HG03108 (cell line): ENCODE data around the gene PITX3.
"Not testable (repeated sequence)": the region's sequence is repeated elsewhere in the genome, so short reads cannot be mapped to it uniquely, and the experiment has no call there.

Experiments
- ATAC-seq: cut with Tn5 transposase; IDR thresholded peaks from one replicate; pipeline ENCODE4 v1.9.1; 2021; ENCODE audit warnings: moderate library complexity; ENCODE audit not compliant: unreplicated experiment

PITX3 gene

DNA sequence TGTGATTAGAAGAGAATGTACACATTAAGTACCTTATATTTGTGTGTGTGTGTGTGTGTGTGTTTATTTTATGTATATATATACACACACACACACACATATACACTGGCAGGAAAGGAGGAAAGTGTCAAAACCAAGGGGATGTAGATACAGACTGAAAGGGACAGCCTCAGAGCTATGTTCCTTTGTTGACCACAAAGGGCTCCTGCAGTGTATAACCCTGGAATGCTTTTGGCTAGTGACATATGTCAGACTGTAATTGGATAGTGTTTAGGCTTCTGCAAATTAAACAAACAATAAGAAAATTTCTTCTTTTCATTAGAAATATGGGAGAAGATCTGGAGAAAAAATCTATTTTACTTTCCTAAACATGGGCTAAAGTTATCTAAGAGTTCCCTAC lies 19.9 kb upstream of the PITX3 start:
- ATAC-seq = no peak

DNA sequence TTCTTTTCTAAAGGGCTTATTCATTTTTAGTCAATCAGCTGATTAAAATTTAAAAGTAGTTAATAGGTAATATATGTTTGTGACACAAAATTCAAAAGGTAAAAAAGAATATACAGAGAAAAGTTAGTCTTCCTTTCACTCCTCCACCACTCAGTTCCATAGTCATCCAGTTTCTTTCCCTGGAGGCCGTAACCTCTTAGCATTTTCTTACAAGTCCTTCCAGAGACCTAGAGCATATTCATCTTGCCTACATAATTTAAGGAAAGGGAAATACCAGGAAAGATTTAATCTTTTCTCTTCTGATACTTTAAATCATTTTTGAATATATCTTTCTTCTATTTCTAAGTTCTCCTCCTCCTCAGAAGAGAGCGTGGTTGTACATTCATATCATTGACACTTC lies 14.1 kb upstream of the PITX3 start:
- no peak for ATAC-seq

DNA sequence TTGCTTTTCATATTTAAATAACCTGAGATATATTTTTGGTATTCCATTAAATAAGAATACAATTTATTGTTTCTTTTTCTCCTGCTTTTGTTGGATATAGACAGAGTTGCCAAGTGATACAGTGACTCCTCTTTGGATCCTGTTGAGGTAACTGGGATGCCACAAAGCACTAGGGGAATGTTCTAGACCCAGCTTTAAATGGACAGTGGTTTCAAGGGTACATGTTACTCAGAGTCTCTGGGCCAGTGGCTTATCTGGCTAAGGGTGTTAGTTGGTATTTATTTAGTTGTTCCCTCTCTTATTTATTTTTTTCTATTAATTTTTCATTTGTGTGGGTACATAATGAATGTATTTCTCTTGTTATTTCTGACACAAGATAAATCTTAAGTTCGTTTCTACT lies 13.1 kb upstream of the PITX3 start:
- no peak for ATAC-seq

DNA sequence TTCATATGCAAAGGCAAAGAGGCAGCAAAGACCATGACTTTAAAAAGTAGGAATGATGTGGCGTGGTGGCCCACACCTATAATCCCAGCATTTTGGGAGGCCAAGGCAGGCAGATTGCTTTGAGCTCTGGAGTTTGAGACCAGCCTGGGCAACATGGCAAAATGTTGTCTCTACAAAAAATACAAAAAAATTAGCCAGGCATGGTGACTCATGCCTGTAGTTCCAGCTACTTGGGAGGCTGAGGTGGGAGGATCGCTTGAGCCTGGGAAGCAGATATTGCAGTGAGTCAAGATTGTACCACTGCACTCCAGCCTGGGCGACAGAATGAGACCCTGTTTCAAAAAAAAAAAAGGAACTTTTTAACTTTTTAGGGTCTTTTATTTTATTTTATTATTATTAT lies 11.2 kb upstream of the PITX3 start:
- ATAC-seq = not testable (repeated sequence)

DNA sequence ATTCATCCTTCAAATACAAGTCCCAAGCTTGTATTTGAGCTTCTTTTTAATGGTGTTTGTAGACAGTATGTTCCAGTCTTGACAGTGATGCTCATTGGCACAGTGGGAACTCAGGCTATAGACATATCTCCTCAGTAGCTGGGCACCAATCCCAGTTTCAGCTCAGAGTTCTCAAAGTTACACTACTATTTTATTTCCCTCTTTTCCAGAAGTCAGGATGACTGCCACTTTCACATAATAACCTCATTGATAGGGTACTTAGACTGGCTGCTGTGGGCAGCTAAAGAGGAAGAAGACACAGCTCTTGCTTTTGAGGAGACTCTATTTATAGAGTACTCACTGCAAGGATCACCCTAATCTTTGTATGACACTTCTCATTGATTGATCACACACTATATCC lies 6.4 kb upstream of the PITX3 start:
- ATAC-seq = no peak

DNA sequence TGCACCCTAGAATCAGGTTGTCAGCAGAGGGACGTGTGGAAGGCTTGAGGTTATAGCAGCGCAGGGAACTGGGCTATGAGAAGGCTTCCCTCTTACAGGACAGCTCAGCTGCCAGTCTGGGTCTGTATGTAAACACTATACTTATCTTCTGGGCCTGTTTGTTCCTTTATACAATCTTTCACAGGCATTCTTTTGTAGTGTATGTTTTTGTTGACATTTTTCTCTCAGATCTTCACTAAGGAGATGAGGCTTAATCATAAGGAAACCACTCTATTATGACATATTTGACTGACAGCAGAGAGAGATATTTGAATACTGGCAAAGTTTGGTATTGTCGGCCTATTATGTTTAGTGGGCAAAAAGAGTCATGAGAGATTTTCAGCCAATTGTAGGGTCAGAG lies 4.9 kb upstream of the PITX3 start:
- no peak for ATAC-seq

DNA sequence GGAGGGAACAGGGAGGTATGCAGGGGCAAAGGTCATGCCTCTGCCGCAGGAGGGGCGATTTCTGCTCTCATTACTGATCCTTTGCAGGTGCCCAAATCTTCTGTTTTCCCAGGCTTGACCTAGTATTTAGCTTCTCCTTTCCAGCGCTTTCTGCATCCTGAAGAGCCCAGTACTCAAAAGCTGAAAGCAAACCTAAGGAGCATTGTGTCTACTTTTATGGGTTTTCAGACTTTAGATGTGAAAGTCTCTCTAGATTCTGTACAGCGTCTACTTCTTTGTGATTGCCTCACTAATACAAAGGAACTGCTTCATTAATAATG lies 4.6 kb upstream of the PITX3 start:
- ATAC-seq = no peak

DNA sequence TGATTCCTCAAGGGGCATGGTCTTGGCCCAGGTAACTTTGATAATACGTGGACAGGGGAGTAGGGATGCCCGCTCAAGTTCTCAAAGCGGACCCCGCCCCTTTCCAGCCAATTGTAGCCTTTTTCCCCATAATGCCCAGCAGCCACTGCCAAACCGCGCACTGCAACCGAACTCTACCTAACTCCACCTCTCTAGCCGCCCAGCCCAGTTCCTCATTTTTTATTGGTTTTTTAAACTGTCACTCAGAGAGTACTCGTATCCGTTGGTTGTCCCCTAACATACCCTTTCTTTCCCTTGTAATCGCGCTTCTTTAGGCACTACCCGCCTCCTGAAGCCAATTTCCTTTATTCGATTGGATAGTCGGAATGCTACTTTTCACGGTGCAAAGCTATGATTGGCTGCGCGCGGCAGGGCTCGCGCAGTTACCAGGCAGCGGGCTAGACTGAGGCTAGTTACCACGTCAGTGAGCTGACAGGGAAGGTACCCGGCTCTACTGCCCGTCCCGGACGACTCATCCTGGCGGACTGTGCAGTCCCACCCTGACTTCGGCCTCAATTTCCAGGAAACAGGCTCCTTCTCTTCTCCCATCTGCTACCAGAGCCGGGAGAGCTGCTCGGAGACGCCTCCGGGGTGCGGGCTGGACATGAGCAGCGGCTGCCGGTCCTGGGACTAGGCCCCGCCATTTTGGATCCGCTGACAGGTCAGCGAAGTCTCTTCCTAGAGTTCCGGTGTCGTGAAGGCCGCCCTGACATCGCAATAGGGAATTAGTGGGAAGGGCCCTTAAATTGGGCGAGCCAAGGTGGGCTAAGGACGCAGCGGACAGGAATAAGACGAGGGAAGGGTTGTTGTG lies 4.0 kb upstream of the PITX3 start, which contains the start of gene GBF1:
Gene GBF1 (plus strand): TSS at position 451 of the 850 bp plus-strand sequence. CDS start 13,407 bp downstream, outside the sequence.
- peak; percentile 88 for ATAC-seq

DNA sequence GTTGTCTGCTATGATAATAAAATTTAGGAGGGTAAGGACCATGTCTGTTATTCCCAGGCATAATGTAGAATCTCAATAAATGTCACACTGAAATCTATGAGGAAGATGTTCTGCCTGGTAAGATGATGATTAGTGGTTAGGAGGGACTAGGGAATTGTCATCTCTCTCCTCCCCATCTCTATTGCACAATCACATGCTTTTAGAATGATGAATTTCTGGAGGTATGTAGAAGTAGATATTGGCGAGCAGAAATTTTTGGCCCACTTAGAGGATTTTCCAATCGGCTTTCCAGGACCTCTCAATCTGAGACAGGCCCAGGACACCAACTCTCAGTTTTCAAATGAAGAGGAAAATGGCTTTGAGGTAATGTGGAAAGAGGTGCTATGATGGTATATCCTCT lies 2.0 kb upstream of the PITX3 start:
- no peak for ATAC-seq

DNA sequence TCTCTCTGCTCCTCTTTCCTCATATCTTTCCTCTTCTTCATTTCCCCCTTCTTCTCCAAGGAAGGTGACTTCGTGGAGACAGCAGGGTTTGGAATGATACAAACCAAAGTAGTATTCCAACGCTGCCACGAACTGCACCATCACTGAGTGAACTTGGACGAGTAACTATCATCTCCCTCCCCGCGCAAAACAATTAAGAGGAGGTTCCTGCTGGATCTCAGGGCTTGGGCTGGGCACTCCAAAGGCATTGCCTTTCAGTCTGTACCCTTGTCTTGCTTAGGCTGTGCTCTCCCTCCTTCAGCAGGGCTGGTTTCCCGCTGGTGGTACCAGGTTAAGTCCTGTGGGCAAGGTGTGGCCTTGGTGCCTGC lies 790 bp upstream of the PITX3 start:
- ATAC-seq = no peak

DNA sequence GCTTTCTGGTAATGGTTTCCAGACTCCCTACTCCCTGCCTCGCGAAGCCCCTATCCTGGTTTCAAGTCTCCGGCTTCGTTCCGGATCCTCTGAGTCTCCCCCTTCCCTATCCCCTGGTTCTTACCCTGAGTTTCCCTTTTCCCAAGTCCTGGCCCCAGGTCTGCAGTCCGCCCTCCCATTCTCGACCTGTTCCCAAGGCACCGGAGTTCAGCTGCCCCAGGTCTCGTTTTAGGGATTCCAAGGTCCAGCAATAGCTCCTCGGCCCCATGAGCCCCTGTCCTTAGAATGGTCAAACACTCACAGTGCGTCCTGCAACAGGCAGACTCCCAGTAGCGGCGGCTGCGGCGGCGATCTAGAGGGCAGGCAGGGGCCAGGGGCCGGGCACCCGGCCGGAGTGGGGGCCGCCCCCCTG lies 274 bp downstream of the PITX3 start:
- ATAC-seq = no peak

DNA sequence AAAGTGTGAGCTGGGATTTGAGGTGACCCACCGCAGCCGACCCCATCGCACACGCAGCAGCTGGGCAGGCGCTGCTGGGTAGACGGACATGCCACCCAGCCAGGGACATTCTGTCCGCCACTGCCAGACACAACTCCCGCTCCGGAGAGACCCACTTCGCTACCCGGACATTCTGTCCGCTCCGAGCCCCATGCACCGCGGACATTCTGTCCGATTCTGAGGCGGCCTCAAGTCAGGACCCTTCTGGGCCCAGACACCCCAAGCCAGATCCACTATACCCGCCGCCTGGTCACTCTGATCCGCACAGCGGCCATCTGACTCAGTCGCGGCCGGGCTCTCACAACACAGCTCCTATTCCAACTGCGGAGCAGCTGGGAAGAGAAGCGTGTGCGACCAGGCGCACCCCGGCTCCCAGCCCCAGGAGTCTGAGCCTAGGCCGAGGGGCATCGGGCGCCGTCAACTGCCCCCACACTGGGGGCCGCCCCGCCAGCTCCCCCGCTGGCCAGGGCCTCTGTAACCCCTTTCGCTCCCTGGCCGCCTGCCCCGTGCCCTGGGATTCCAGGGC lies 763 bp downstream of the PITX3 start:
- ATAC-seq = no peak

DNA sequence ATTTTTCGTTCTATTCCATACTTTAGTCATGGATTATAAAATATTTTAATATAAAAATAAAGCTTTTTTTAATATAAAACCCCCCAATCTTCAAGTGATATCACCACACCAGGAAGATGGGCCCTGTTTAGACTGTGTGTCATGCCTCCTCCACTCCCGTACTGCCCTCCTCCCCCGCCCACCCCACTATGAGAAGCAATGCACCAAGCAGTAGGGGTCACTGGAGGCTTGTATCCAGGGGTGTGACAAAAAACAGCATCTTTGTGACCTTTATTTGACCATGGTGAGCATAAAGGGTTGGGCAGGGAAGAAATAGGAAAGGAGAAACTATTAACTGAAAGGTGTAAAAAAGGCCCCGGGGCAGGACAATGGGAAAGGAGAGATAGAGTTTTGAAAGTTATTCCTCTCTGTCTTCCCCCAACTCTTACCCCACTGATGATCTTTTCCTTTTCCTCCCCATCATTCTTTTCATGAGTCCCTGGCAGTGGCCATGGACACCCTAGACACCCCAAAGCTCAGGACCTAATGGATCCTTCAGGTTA lies 3.5 kb downstream of the PITX3 start:
- ATAC-seq = no peak

DNA sequence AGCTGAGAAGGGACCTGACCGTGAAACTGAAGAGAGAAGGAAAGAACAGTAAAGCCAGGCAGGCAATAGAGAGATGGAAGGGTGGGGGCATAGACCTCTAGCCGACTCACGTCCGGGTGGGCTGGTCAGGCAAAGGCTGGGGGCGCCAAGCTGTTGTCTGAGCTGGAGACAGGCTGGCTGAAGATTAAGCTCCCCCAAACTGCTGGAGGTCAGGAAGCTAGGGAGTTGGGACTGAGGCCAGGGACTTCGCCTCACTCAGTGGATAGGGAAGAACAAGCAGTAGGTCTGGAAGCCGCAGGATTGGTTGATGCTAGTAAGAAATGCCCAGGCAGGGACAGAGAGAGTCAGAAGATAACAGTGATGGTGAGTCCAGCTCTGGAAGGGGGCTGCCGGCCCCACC lies 5.3 kb downstream of the PITX3 start:
- no peak for ATAC-seq

DNA sequence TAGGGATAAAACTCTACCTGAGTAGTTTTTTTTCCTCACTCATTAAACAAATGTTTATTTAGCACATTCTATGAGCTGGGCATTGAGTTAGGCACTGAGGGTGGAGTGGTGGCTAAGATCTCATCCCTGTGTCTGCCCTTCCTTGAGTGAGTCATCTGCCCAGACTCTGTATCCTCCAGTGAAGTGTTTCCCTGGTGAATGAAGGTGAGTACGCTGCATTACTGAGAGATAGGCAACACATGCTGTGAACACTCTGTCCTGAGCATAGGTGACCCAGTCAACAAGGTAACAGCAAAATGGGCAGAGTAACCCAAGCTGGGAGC lies 5.8 kb downstream of the PITX3 start:
- no peak for ATAC-seq

DNA sequence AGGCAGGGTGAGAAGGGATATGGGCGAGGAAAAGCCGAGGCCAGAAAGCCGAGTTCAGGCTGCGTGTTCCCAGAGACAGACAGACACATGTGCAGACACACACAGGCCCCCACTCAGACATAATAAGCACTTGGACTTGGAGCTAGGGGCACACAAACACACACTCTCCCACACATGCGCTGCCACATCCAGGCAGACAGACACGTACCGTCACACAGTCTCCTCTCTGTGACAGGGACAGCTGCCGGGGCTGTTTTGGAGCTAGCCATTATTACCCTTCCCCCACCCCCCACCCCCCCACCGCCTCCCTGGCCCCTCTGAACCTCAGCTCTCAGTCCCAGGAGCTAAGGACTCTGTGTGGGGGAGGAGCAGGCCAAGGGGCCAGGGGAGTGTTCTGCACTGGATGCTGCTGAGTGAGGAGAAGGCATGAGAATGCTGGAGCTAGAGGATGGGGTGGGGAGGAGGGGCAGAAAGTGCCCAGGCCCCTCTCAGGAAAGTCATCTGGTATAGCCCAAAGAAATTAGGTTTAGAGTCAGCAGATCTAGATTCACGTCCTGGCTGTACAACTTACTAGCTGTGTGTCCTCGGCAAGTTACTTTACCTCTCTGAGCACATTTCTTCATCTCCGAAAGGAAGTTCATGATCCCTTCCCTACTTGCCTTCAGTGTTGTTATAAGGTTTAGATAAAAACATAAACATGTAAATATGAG lies 6.3 kb downstream of the PITX3 start:
- no peak for ATAC-seq

DNA sequence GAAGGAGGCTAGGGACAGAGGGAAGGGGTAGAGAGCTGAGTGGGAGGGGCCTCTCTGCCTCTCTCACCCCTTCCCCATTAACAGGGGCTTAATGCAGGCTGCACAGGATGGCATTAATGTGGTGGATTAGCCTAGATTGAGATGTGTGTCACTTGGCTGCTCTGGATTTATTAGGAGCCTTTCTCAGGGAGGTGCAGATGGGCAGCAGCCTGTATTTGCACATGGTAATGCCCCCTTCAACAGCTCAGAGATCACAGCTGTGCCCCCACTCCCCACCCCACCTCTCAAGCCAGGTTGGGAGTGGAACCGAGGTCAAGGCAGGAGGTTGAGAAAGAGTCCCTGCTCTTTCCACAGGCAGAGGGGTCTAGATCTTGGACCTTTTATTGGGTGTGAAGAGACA lies 7.3 kb downstream of the PITX3 start:
- no peak for ATAC-seq

DNA sequence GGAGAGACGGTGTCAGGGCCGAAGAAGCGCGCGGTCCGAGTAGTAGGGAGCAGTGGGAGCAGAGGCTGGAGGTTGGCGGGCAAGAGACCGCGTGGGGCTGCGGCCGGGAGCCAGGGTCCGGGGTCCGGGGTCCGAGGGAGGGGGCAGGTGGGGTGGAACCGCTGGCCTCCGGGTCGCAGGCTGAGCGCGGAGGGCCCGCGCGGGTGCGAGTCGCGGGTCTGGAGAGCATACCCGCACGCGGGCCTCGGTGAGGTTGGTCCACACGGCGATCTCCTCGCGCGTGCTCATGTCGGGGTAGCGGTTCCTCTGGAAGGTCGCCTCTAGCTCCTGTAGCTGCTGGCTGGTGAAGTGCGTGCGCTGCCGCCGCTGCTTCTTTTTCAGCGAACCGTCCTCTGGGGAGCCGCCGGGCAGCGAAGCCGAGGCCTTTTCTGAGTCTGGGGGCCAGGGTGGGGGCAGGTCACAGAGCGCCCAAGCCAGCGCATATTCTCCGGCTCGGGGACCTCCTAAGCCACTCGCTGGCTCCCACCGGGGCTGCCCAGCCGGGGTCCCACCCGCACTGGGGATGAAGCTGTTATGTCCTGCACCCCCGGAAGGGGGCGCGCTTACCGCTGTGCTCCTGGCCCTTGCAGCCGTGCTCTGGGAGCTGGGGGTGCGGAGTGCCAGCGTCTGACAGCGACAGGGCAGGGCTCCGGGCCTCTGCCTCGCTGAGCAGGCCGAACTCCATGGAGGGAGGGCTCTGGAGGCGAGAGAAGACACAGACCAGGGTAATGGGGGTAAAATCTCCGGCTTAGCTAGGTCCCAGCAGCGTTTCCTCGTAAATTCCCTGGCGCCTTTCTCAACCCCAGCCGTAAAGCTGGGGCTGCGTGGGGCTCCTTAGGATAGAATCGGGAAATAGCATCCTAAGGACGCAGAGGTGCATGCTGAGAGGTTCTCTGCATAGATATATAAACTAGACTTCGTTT lies 9.7 kb downstream of the PITX3 start:
- no peak for ATAC-seq

DNA sequence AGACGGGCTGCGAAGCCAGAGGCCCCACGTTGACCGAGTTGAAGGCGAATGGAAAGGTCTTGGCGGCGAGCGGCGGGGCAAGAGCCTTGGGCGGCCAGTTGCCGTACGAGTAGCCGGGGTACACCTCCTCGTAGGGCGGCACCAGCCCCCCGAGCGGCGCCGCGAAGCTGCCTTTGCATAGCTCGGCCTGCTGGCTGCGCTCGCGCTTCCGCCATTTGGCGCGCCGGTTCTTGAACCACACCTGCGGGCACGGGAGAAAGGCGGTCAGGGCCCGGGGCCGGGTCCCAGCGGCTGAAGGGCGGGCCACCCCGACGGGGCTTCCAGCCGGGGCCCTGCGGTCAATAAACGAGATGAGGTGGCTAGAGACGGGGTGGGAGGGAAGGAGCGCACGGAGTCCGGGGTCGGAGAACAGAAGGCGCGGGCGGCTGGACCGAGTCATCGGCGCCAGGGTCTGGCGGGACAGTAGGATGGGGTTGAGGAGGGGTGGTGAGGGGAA lies 10.4 kb downstream of the PITX3 start:
- ATAC-seq = no peak

DNA sequence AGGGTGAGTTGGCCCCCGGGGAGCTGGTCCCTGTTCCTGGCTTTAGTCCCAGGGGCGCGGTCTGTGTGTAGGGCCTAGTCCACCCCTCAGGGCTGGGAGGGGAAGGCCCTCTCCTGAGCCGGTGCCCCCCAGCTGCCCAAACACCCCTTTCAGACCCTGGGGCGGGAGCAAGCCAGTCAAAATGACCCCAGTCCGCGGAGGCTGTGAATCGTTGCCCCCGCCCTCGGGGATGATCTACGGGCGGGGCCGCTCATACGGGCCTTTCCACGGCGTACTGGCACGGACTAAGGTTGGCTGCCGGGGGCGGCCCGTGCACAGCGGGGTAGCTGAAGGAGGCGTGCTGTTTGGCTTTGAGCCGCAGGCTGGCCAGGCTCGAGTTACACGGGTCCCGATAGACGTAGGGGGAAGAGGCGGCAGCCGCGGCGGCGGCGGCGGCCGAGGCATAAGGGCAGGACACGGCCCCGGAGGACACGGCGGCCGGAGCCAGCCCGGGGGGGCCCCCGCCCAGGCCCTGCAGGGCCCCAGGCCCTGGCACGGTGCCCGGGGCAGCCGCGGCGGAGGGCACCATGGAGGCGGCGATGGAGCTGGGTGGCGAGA lies 10.9 kb downstream of the PITX3 start:
- ATAC-seq = no peak
